ACHN (cell line): ENCODE data around the gene NGFR.

ENCODE experiments used
- DNase-seq: peaks from one replicate; pipeline ENCODE4 v3.0.0-alpha.2; 2015
- in situ Hi-C: cut with HindIII; loops from 2 replicates; pipeline ENCODE4 v1.10.0; 2017; ENCODE audit warnings: low sequenced_read_pairs, low pct_ligation_motif_present, low pct_unique_long_range_greater_than_20kb

Gene NGFR, protein sequence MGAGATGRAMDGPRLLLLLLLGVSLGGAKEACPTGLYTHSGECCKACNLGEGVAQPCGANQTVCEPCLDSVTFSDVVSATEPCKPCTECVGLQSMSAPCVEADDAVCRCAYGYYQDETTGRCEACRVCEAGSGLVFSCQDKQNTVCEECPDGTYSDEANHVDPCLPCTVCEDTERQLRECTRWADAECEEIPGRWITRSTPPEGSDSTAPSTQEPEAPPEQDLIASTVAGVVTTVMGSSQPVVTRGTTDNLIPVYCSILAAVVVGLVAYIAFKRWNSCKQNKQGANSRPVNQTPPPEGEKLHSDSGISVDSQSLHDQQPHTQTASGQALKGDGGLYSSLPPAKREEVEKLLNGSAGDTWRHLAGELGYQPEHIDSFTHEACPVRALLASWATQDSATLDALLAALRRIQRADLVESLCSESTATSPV

DNA sequence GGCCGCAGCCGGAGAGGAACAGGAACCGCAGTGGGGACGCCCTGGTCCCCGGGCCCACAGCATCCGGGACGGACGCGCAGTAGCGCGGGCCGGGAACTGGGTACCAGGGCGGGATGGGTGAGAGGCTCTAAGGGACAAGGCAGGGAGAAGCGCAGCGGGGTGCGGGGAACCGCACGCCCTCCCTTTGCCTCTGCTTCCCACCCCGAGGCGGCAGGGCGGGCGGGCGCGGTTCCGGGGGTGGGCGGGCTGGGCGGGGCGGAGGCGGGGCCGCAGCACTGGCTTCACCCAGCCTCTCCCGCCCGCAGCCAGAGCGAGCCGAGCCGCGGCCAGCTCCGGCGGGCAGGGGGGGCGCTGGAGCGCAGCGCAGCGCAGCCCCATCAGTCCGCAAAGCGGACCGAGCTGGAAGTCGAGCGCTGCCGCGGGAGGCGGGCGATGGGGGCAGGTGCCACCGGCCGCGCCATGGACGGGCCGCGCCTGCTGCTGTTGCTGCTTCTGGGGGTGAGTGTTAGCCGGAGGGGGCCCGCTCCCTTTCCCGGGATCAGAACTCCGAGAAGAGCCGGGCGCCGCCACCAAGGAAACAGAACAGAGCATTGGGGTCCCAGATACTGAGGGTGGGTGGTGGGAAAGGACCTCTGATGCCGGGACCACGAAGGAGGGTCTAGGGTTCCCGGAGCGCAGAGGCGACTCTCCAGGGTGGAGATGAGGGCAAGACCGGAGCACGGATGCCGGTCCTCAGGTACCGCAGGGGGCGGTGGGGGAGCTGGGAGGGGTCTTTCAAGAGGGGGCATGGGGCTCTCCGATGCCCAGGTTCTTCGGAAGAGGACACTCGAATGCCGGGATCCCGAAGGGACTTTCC, at the start of gene NGFR:
NGFR (plus strand) TSS at position 308 of the 856 bp plus-strand sequence; CDS start at position 433, 125 bp downstream.
- peak; percentile 48 for DNase-seq
- in situ Hi-C loops, result no loop called here

- DNase-seq, result no peak
- in situ Hi-C loops, result loop anchor here (25.0 kb wide), 1 partner anchor 92 kb away; no protein-coding TSS in a partner anchor
These were observed 49.5 kb upstream of the NGFR start for GRCh38 chr17:49445591-49445990.

GRCh38 chr17:49447628-49448302, 47.3 kb upstream of the NGFR start:
- in situ Hi-C loops, result loop anchor here (25.0 kb wide), 1 partner anchor 90 kb away; no protein-coding TSS in a partner anchor
- no peak for DNase-seq

DNA sequence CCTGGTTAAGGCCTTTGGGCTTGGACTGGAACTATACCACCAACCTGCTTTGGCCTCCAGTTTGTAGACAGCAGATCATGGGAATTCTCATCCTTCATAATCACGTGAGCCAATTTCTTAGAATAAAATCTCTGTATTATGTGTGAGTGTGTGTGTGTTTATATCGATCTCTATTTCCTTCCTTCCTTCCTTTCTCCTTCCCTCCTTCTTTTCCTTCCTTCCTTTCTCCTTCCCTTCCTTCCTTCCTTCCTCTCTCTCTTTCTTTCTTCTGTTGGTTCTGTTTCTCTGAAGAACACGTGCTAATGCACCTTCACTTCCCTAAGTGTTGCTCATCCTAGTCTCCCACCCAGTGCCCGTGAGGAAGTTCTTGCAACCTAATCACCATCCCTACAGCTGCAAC, 44.9 kb upstream of the NGFR start:
- DNase-seq, result no peak
- in situ Hi-C loops, result no loop called here

DNA sequence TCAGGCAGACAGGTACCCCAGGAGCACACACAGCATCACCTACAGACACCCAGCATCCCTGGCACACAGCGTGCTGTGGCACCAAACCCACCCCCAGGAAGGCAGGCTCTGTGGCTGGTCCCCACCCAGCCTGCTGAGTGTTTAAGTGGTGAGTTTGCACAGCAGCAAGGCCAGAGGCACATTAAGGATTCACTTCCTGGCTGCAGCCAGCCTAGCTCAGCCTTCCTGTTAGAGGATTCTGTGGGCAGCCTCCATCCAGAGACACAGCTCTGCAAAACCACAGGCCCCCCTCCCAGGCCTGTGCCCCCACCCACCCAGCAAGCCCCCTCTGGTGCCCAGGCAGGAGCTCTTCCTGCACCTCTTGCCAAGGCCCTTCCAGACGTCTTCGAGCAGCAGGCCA, 44.4 kb upstream of the NGFR start:
- no peak for DNase-seq
- in situ Hi-C loops, result no loop called here

- in situ Hi-C loops, result no loop called here
- DNase-seq, result no peak
These were observed 42.9 kb upstream of the NGFR start for GRCh38 chr17:49452201-49452600.

DNA sequence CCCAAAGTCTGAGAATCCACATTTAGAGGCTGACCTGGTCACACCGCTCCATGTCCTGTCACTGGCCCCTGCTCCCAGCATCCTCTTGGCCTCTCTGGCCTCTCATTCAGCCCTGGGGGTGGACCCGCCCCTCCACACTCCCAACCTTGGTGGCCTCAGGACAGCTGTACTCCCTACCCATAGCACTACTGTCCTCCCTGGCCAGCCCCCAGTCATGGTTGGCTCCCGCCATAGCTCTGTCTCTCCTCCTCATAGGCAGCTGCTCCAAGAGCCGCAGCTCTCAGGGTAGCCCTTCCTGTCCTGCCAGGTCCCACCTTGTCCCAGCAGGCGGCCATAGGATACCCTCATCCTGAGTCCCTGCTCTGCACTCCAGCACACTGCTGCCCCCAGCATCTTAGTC, 42.4 kb upstream of the NGFR start:
- in situ Hi-C loops, result no loop called here
- no peak for DNase-seq

DNA sequence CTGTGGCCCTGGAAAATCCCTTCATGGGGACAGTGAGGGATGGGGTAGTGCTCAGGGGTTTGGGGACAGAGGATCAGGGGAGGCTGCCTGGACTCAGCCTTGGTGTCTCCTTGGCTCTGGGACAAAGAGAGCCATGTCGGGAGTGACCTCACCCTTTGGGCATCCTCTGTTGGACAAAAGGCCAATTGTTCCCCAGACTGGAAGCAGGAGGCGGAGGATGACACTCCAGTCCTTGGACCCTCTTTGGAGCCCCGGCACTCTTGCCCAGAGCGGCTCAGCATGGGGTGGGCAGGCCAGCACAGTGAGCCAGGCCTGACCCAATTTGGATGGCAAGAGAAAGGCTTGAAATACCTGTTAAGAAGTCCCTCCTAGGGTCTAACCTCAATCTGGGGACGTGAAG, 41.0 kb upstream of the NGFR start:
- DNase-seq, result no peak
- in situ Hi-C loops, result no loop called here

- in situ Hi-C loops, result no loop called here
- no peak for DNase-seq
These were observed 39.7 kb upstream of the NGFR start for GRCh38 chr17:49455272-49455861.

DNA sequence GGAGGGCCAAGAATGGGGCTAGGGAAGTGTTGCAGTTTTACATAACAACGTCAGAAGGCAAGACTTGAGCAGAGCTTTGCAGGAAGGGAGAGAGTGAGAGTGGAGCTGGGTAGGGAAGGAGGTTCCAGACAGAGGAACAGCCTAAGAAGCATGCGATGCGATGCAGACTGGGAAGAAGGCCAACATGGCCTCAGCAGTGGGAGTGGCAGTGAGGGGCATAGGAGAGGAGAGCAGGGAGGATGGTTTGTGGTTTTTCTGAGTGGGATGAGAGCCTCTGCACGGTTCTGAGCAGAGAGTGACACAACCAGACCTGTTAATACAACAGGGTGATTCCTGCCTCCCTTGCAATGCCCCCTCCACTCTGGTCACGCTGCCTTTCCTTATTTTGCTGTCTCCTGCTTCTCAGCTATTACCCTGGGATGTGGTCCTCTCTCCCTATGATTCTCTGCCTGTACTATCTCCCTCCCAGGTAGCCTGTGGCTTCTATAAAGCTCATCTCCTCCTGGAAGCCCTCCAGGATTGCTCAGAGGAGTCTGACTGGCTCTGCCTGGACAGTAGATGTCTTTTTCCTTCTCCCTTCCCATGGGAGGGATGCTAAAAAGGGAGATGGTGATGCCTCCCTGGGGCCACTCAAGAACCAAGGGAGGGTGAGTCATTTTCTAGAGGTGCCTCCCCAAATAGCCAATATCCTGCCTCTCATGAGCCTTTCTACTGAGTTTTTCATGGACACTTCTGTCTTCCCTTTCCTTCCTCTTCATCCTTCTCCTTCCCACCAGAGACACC, 38.7 kb upstream of the NGFR start:
- peak; percentile 25 for DNase-seq

GRCh38 chr17:49457564-49458535, 37.2 kb upstream of the NGFR start:
- in situ Hi-C loops, result no loop called here
- DNase-seq, result no peak

More for the DNA sequence above, 38.7 kb upstream of the NGFR start:
- in situ Hi-C loops, result no loop called here

GRCh38 chr17:49459401-49459984, 35.6 kb upstream of the NGFR start:
- DNase-seq, result no peak
- in situ Hi-C loops, result no loop called here

- DNase-seq, result no peak
- in situ Hi-C loops, result no loop called here
These were observed 34.7 kb upstream of the NGFR start for GRCh38 chr17:49460401-49460800.

- DNase-seq, result no peak
- in situ Hi-C loops, result no loop called here
These were observed 33.5 kb upstream of the NGFR start for GRCh38 chr17:49461580-49461979.

GRCh38 chr17:49464049-49464448, 31.0 kb upstream of the NGFR start:
- in situ Hi-C loops, result no loop called here
- DNase-seq, result no peak

DNA sequence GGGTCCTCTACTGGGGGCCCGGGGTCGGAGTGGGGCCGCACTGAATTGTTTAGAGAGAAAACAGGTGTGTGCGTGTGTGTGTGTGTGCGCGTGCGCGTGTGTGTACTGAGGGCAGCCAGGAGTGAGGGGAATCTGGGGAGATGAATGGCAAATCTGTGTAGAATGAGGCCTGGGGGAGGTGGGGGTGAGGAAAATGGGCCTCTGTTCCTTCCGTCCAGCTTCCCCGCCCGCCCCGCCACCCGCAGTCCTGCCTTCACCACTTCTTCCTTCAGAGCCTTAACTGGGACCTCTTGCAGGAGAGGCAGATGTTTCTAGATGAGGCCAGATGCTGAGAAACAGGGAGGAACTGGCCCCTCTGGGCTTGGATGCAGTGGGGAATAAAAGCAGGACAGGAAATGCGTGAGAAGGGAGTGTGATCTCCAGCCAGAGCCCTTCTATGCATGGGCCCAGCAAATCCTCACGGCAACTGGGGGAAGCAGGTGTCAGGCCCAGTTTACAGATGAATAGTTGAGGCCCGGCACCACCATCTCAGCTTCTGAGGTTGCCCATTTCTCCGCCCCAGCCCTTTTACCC, 29.7 kb upstream of the NGFR start:
- in situ Hi-C loops, result no loop called here
- DNase-seq, result no peak
